Ishikawa (cell line): ENCODE results near the gene ARX.
A peak's percentile ranks its signal among the peaks of the same experiment; 100 is the strongest.

Source experiments
- CEBPB ChIP-seq: IDR thresholded peaks from 2 replicates; pipeline ENCODE4 v1.6.1; 2012
- CREB1 ChIP-seq: IDR thresholded peaks from 2 replicates; pipeline ENCODE4 v1.6.1; 2012; ENCODE audit warnings: low read depth
- EGR1 ChIP-seq: IDR thresholded peaks from 2 replicates; pipeline ENCODE4 v1.6.1; 2012
- EP300 ChIP-seq: IDR thresholded peaks from 2 replicates; pipeline ENCODE4 v1.6.1; 2012; ENCODE audit warnings: borderline replicate concordance
- FOXM1 ChIP-seq: IDR thresholded peaks from 2 replicates; pipeline ENCODE4 v1.6.1; 2012; ENCODE audit warnings: low read depth, borderline replicate concordance
- MAX ChIP-seq: IDR thresholded peaks from 2 replicates; pipeline ENCODE4 v1.6.1; 2012
- NFIC ChIP-seq: IDR thresholded peaks from 2 replicates; pipeline ENCODE4 v1.6.1; 2012
- RAD21 ChIP-seq: IDR thresholded peaks from 2 replicates; pipeline ENCODE4 v1.6.1; 2012; ENCODE audit warnings: low read depth
- REST ChIP-seq: IDR thresholded peaks from 2 replicates; pipeline ENCODE4 v1.6.1; 2012; ENCODE audit warnings: low read depth, mild to moderate bottlenecking
- TAF1 ChIP-seq: IDR thresholded peaks from 2 replicates; pipeline ENCODE4 v1.6.1; 2012; ENCODE audit warnings: low read depth, mild to moderate bottlenecking
- TCF12 ChIP-seq: IDR thresholded peaks from 2 replicates; pipeline ENCODE4 v1.6.1; 2012; ENCODE audit warnings: low read depth
- TEAD4 ChIP-seq: IDR thresholded peaks from 2 replicates; pipeline ENCODE4 v1.6.1; 2012
- USF1 ChIP-seq: IDR thresholded peaks from 2 replicates; pipeline ENCODE4 v1.6.1; 2012
- YY1 ChIP-seq: IDR thresholded peaks from 2 replicates; pipeline ENCODE4 v1.6.1; 2012; ENCODE audit warnings: low read depth
- ZBTB7A ChIP-seq: IDR thresholded peaks from 2 replicates; pipeline ENCODE4 v1.6.1; 2012; ENCODE audit warnings: low read depth

The ARX gene

DNA sequence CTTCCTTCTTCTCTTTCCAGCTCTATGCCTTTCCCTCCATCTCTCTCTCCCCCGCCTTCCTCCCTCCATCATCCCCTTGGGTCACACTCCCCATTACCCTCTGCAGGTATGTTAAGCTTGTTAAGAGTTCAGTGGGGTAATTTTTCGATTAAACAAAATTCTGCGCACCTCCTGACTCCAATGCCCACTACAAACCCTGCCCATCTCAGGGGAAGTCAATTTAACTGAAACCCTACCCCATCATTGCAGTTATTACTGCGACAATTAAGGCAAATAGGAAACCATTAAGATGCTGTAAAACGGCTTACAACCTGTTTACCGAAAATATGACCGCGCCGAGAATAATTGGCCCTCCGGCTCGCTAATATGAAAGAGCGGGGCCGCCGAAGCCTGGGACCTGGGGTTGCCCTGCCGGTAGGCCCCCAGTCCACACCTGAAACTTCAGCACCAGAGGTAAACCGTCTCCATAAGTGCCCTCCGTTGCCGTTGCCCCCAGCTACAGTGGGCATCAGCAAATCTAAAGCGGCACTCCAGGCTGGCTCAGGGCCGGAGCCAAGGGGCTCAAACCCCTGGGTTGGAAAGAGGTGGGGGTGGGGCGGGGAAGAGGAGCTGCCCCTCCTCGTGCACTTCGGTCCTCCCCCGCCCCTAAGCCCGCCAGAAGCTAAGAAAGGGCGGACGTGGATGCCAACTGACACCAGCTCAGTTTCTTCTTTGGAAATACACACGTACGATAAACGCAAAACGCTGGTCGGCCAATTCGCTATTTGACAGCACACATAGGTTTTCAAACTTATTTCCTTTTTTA is 4.8 kb downstream of the ARX start:
- TF ChIP-seq MAX = no peak
- TF ChIP-seq FOXM1 = no peak

DNA sequence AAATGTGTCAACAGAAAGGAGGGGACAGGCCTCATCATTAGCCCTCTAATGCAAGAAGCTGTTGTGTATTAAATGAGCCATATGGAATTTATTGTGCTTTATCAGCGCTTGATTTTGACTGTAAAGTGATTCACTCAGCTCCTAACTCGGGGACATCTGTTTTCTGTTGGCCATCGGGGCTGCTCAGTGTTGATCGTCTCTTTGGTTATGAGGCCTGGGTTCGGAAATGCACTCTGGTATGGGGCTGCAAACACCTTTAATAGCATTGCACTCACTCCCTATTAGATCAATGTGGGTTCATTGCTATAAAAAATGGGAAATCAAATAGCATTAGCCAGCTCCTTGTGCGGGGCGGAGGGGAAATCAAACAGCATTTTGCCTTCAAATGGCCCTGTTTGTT is 6.4 kb downstream of the ARX start:
- no peak for TF ChIP-seq REST
- no peak for TF ChIP-seq FOXM1
- TF ChIP-seq CEBPB = no peak
- no peak for TF ChIP-seq TAF1
- TF ChIP-seq ZBTB7A = no peak
- no peak for TF ChIP-seq TCF12
- no peak for TF ChIP-seq MAX
- TF ChIP-seq EGR1 = no peak
- no peak for TF ChIP-seq YY1
- TF ChIP-seq CREB1 = no peak
- no peak for TF ChIP-seq RAD21
- no peak for TF ChIP-seq TEAD4
- TF ChIP-seq NFIC = no peak
- no peak for TF ChIP-seq USF1
- TF ChIP-seq EP300 = no peak

DNA sequence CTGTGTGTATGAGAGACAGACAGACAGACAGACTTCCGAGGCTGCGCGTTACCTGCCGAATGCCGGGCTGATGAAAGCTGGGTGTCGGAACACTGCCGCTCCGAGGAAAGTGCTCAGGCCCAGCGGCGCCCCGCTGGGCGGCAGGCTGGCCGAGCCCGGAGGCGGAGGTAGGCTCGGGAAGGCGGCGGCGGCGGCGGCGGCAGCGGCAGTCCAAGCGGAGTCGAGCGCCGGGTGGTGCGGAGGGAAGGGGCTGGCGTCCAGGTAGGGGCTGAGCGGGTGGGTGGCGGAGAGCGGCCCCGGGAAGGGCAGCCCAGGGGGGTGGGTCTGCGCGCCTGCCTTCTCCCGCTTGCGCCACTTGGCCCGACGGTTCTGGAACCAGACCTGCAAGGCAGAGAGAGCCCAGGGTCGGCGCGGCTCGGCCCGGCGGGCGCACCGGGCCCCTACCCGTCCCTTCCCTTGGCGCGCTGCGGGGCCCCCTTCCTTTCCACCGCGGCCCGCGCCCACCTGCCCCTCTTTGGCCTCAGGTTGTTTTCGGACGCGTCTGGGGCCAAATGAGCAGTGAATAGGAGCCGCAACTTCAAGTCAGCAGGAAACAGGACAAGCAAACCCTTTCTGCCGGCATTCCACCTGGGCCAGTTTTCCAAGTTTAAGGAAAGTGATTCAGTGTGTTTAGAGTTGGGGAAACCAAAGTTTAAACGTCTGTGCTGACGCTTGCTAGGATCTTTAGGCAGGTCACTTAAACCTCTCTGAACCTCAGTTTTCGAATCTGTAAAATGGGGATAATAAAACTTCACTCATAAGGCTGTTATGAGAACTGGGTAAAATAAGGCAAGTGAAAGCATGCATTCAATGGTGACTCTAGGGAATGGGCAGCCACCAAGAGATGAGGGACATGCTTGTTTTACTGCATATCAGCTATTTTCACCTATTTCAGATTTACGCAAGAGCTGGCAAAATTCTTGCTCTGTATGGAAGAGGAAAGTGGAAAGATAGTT is 8.4 kb downstream of the ARX start:
- TF ChIP-seq ZBTB7A (no peak), EGR1 (no peak), RAD21 (no peak), MAX (no peak), FOXM1 (no peak), TEAD4 (no peak)

DNA sequence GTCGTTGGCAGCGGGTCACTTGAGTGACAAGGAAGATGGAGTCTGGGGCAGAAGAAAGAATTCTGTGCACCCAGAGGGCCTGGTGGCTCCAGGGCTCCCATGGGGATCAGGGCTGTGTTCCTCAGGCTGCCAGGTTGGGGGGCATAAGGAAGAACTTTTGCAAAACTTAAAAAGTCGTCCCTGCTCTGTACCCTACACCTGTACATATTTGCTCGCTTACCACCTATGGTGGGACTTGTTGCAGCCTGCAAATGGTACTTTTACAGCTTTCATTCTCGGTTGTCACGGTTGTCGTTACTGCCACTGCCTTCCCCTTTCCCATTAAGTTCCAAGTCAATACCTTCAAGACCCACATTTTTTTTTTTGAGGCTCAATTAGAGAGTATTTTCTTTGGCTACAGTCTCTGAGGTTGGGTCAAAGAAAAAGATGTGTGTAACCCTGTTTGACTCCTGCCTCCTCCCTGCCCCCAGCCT is 9.1 kb downstream of the ARX start:
- no peak for TF ChIP-seq CREB1
- TF ChIP-seq USF1 = no peak
- TF ChIP-seq ZBTB7A = no peak

GRCh38 chrX:25005382-25006185 is 10.2 kb downstream of the ARX start:
- TF ChIP-seq USF1 (peak; percentile 43; the same call in 1 of the 2 replicates), TEAD4 (no peak), TAF1 (no peak)

DNA sequence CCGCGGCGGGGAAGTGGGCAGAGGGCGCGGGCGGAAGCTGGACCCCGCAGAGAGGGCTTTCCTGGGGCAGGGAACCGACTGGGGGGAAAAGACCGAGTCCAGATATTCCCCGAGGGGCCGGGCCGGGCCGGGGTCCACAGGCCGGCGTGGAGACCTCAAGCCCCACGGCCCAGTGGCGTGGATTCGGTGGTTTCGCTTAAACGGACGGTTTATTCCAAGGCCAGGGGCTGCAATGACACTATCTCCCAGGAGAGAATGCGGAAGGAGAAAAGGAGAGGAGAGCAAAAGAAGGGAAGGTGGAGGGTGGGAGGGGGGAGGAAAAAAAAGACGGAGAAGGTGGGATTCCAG is 10.8 kb downstream of the ARX start:
- TF ChIP-seq YY1 (no peak), TAF1 (no peak), CREB1 (no peak), MAX (no peak), REST (no peak), NFIC (no peak), ZBTB7A (no peak), USF1 (no peak), EP300 (no peak), TEAD4 (no peak), EGR1 (no peak), CEBPB (no peak), TCF12 (no peak), RAD21 (no peak), FOXM1 (no peak)
